GM23338 (cell line): Measurements from ENCODE around the gene KNL1. TPM values are rescaled to one million over a fixed set of nuclear protein-coding genes. Genes with fewer than 3 reads are reported as not detected.

ENCODE experiments used
- ATAC-seq: fragments of 200-7000 bp; cut with Tn5 transposase; 3 replicates; pipeline ENCODE4 v1.9.1; 2020
- DNase-seq: peaks from one replicate; pipeline ENCODE4 v3.0.0-alpha.2; 2015; ENCODE audit warnings: low spot score
- H2AFZ ChIP-seq: fragments of 200-600 bp; sonication (generic); 2 replicates; pipeline ENCODE4 v1.8.0; 2016; ENCODE audit warnings: antibody characterized with exemption, mild to moderate bottlenecking, moderate library complexity
- H3F3A ChIP-seq: fragments of 200-600 bp; sonication (generic); replicated peaks from 2 replicates; pipeline ENCODE4 v1.8.0; 2017; ENCODE audit warnings: antibody characterized with exemption, mixed run types, low read depth
- H3K27ac ChIP-seq: fragments of 200-600 bp; sonication (generic); 2 replicates; pipeline ENCODE4 v1.6.1; 2016; ENCODE audit warnings: low read depth
- H3K27me3 ChIP-seq: fragments of 200-600 bp; sonication (generic); 2 replicates; pipeline ENCODE4 v1.8.0; 2016; ENCODE audit warnings: mild to moderate bottlenecking, mixed run types, moderate library complexity; ENCODE audit not compliant: insufficient read depth
- H3K36me3 ChIP-seq: fragments of 200-600 bp; sonication (generic); 2 replicates; pipeline ENCODE4 v1.8.0; 2016; ENCODE audit warnings: mild to moderate bottlenecking; ENCODE audit not compliant: insufficient read depth
- H3K4me1 ChIP-seq: fragments of 200-600 bp; sonication (generic); 2 replicates; pipeline ENCODE4 v1.8.0; 2016; ENCODE audit warnings: mild to moderate bottlenecking, moderate library complexity; ENCODE audit not compliant: insufficient read depth
- H3K4me2 ChIP-seq: fragments of 200-600 bp; sonication (generic); 2 replicates; pipeline ENCODE4 v1.7.1; 2017; ENCODE audit warnings: mixed run types
- H3K4me3 ChIP-seq: fragments of 200-600 bp; sonication (generic); 2 replicates; pipeline ENCODE4 v1.6.1; 2016; ENCODE audit warnings: mixed run types
- H3K79me2 ChIP-seq: fragments of 200-600 bp; sonication (generic); replicated peaks from 2 replicates; pipeline ENCODE4 v1.8.0; 2017; ENCODE audit warnings: mild to moderate bottlenecking; ENCODE audit not compliant: insufficient read depth
- H3K9me2 ChIP-seq: fragments of 200-600 bp; sonication (generic); 2 replicates; pipeline ENCODE4 v1.8.0; 2017; ENCODE audit not compliant: insufficient read depth
- H4K20me1 ChIP-seq: fragments of 200-600 bp; sonication (generic); replicated peaks from 2 replicates; pipeline ENCODE4 v1.8.0; 2017; ENCODE audit warnings: mild to moderate bottlenecking; ENCODE audit not compliant: insufficient read depth
- H3K27ac Mint-ChIP-seq: 2 replicates; pipeline ENCODE4 v1.8.0; 2020; ENCODE audit warnings: inconsistent platforms, mild to moderate bottlenecking, moderate library complexity, mixed read lengths
- H3K27me3 Mint-ChIP-seq: 3 replicates; pipeline ENCODE4 v1.8.0; 2022; ENCODE audit warnings: low read depth, mild to moderate bottlenecking, moderate library complexity, mixed read lengths, inconsistent platforms; ENCODE audit not compliant: insufficient read depth, poor library complexity
- H3K36me3 Mint-ChIP-seq: 3 replicates; pipeline ENCODE4 v1.8.0; 2021; ENCODE audit warnings: low read depth, mild to moderate bottlenecking, inconsistent platforms, moderate library complexity, mixed read lengths
- H3K4me1 Mint-ChIP-seq: 3 replicates; pipeline ENCODE4 v1.8.0; 2020; ENCODE audit warnings: mild to moderate bottlenecking, inconsistent platforms, mixed read lengths
- H3K4me3 Mint-ChIP-seq: 3 replicates; pipeline ENCODE4 v1.8.0; 2021; ENCODE audit warnings: moderate library complexity, mild to moderate bottlenecking, inconsistent platforms, mixed read lengths
- H3K9me3 Mint-ChIP-seq: 3 replicates; pipeline ENCODE4 v1.8.0; 2020; ENCODE audit warnings: moderate library complexity, mild to moderate bottlenecking, inconsistent platforms, mixed read lengths
- CREB1 ChIP-seq: fragments of 250-450 bp; sonication (Bioruptor Pico); IDR thresholded peaks from 2 replicates; pipeline ENCODE4 v1.5.0; 2020; ENCODE audit warnings: low read depth, mild to moderate bottlenecking, moderate library complexity
- EZH2 ChIP-seq: fragments of 200-600 bp; sonication (generic); IDR thresholded peaks from one replicate; pipeline ENCODE4 v1.8.0; 2017; ENCODE audit warnings: antibody characterized with exemption, mild to moderate bottlenecking, low read depth; ENCODE audit not compliant: unreplicated experiment
- EZH2phosphoT487 ChIP-seq: fragments of 200-600 bp; sonication (generic); IDR thresholded peaks from one replicate; pipeline ENCODE4 v1.8.1; 2018; ENCODE audit warnings: antibody characterized with exemption; ENCODE audit not compliant: unreplicated experiment
- JUNB ChIP-seq: IDR thresholded peaks from one replicate; pipeline ENCODE4 v1.6.1; 2016; ENCODE audit warnings: antibody characterized with exemption; ENCODE audit not compliant: unreplicated experiment
- NANOG ChIP-seq: IDR thresholded peaks from 2 replicates; pipeline ENCODE4 v1.6.1; 2016; ENCODE audit warnings: antibody characterized with exemption, borderline replicate concordance
- POLR2AphosphoS5 ChIP-seq: IDR thresholded peaks from 2 replicates; pipeline ENCODE4 v1.6.1; 2016; ENCODE audit warnings: antibody characterized with exemption, low read depth
- STAT1 ChIP-seq: IDR thresholded peaks from one replicate; pipeline ENCODE4 v1.6.1; 2016; ENCODE audit warnings: antibody characterized with exemption; ENCODE audit not compliant: unreplicated experiment
- ZNF114 ChIP-seq: fragments of 250-450 bp; sonication (Bioruptor Pico); IDR thresholded peaks from 2 replicates; pipeline ENCODE4 v1.5.0; 2020; ENCODE audit warnings: mild to moderate bottlenecking, moderate library complexity
- ZNF331 ChIP-seq: fragments of 250-450 bp; sonication (Bioruptor Pico); IDR thresholded peaks from 2 replicates; pipeline ENCODE4 v1.5.0; 2020; ENCODE audit warnings: low read depth, mild to moderate bottlenecking, moderate library complexity
- polyA plus RNA-seq: library from polyadenylated mRNA; unstranded; fragments of >200 nt; fragmentation: Nextera tagmentation; extraction: Ambion mirVana; gene quantifications from 2 replicates; pipeline ENCODE4 v1.2.1, GENCODE V29; 2016
- total RNA-seq: library from RNA; depleted of rRNA; stranded (reverse); fragments of >200 nt; shearing (Covaris generic); gene quantifications from 2 replicates; pipeline ENCODE4 v1.2.3, GENCODE V29; 2014
- TF ChIP-seq, protein P1 (sequence below): IDR thresholded peaks from one replicate; pipeline ENCODE4 v1.6.1; 2018; ENCODE audit warnings: antibody characterized with exemption; ENCODE audit not compliant: unreplicated experiment
- TF ChIP-seq, protein P2 (sequence below), 2 experiments: fragments of 200-600 bp in 1 of 2; sonication (generic) in 1 of 2; conservative IDR thresholded peaks; 2 replicates each; pipeline versions ENCODE4 v1.5.1 to v1.6.1; 2016 to 2017; ENCODE audit warnings: antibody characterized with exemption in 2 of 2, low read depth in 2 of 2, mild to moderate bottlenecking in 2 of 2, moderate library complexity in 1 of 2
- TF ChIP-seq, protein P3 (sequence below): IDR thresholded peaks from 2 replicates; pipeline ENCODE4 v1.6.1; 2016; ENCODE audit warnings: antibody characterized with exemption
- TF ChIP-seq, protein P4 (sequence below): fragments of 250-450 bp; sonication (Bioruptor Pico); IDR thresholded peaks from 2 replicates; pipeline ENCODE4 v1.5.0; 2020; ENCODE audit warnings: mild to moderate bottlenecking, moderate library complexity

The KNL1 gene
- total and polyA plus RNA-seq, 2 experiments from 2014 or later: 16.7 to 43.2 TPM

DNA sequence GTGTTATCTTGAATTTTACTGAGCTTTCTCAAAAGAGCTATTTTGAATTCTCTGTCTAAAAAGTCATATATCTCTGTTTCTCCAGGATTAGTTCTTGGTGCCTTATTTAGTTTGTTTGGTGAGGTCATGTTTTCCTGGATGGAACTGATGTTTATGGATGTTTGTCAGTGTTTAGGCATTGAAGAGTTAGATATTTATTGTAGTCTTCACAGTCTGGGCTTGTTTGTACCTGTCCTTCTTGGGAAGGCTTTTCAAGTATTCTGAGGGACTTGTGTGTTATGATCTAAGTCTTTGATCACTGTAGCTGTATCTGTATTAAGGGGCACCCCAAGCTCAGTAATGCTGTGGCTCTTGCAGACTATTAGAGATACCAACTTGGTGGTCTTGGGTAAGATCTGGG lies 90.3 kb downstream of the KNL1 start:
- Mint-ChIP-seq H3K27ac (peak overlapping the region; percentile 85; the same call in 1 of the 2 replicates), H3K4me1 (peaks cover 13% of the 10 kb centered on the region), H3K27me3 (peaks cover 2% of the 10 kb centered on the region), H3K4me3 (no peak overlapping the region), H3K36me3 (peaks cover 15% of the 10 kb centered on the region), H3K9me3 (peaks cover 24% of the 10 kb centered on the region)
- Histone ChIP-seq H3K27ac (no peak overlapping the region), H3K4me2 (no peak overlapping the region), H4K20me1 (no peaks in the 10 kb centered on the region), H3K9me2 (0 out of 2 replicates have a peak, but pooled peaks cover 3% of the 10 kb centered on the region), H3F3A (no peaks in the 10 kb centered on the region), H3K27me3 (no peaks in the 10 kb centered on the region), H2AFZ (no peak overlapping the region), H3K4me3 (no peak overlapping the region), H3K79me2 (no peaks in the 10 kb centered on the region), H3K4me1 (no peaks in the 10 kb centered on the region), H3K36me3 (no peaks in the 10 kb centered on the region; the same call in 1 of the 2 replicates)
- DNase-seq (no peak), ATAC-seq (no peak)
- TF ChIP-seq CREB1 (CRISPR knock-in tag): no peak
- no peak for TF ChIP-seq ZNF331 (CRISPR knock-in tag)
- no peak for TF ChIP-seq STAT1
- no peak for TF ChIP-seq NANOG
- TF ChIP-seq, protein P1, sequence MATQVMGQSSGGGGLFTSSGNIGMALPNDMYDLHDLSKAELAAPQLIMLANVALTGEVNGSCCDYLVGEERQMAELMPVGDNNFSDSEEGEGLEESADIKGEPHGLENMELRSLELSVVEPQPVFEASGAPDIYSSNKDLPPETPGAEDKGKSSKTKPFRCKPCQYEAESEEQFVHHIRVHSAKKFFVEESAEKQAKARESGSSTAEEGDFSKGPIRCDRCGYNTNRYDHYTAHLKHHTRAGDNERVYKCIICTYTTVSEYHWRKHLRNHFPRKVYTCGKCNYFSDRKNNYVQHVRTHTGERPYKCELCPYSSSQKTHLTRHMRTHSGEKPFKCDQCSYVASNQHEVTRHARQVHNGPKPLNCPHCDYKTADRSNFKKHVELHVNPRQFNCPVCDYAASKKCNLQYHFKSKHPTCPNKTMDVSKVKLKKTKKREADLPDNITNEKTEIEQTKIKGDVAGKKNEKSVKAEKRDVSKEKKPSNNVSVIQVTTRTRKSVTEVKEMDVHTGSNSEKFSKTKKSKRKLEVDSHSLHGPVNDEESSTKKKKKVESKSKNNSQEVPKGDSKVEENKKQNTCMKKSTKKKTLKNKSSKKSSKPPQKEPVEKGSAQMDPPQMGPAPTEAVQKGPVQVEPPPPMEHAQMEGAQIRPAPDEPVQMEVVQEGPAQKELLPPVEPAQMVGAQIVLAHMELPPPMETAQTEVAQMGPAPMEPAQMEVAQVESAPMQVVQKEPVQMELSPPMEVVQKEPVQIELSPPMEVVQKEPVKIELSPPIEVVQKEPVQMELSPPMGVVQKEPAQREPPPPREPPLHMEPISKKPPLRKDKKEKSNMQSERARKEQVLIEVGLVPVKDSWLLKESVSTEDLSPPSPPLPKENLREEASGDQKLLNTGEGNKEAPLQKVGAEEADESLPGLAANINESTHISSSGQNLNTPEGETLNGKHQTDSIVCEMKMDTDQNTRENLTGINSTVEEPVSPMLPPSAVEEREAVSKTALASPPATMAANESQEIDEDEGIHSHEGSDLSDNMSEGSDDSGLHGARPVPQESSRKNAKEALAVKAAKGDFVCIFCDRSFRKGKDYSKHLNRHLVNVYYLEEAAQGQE: no peak
- TF ChIP-seq, protein P2, sequence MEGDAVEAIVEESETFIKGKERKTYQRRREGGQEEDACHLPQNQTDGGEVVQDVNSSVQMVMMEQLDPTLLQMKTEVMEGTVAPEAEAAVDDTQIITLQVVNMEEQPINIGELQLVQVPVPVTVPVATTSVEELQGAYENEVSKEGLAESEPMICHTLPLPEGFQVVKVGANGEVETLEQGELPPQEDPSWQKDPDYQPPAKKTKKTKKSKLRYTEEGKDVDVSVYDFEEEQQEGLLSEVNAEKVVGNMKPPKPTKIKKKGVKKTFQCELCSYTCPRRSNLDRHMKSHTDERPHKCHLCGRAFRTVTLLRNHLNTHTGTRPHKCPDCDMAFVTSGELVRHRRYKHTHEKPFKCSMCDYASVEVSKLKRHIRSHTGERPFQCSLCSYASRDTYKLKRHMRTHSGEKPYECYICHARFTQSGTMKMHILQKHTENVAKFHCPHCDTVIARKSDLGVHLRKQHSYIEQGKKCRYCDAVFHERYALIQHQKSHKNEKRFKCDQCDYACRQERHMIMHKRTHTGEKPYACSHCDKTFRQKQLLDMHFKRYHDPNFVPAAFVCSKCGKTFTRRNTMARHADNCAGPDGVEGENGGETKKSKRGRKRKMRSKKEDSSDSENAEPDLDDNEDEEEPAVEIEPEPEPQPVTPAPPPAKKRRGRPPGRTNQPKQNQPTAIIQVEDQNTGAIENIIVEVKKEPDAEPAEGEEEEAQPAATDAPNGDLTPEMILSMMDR (conservative IDR thresholded peaks at IDR 0.05; ENCODE audit: low read depth in 2 of 2): no peak
- no peak for TF ChIP-seq EZH2
- no peak for TF ChIP-seq JUNB
- TF ChIP-seq, protein P3, sequence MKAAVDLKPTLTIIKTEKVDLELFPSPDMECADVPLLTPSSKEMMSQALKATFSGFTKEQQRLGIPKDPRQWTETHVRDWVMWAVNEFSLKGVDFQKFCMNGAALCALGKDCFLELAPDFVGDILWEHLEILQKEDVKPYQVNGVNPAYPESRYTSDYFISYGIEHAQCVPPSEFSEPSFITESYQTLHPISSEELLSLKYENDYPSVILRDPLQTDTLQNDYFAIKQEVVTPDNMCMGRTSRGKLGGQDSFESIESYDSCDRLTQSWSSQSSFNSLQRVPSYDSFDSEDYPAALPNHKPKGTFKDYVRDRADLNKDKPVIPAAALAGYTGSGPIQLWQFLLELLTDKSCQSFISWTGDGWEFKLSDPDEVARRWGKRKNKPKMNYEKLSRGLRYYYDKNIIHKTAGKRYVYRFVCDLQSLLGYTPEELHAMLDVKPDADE: no peak
- TF ChIP-seq POLR2AphosphoS5: no peak
- TF ChIP-seq ZNF114 (CRISPR knock-in tag): no peak
- TF ChIP-seq EZH2phosphoT487: no peak
- TF ChIP-seq, protein P4, sequence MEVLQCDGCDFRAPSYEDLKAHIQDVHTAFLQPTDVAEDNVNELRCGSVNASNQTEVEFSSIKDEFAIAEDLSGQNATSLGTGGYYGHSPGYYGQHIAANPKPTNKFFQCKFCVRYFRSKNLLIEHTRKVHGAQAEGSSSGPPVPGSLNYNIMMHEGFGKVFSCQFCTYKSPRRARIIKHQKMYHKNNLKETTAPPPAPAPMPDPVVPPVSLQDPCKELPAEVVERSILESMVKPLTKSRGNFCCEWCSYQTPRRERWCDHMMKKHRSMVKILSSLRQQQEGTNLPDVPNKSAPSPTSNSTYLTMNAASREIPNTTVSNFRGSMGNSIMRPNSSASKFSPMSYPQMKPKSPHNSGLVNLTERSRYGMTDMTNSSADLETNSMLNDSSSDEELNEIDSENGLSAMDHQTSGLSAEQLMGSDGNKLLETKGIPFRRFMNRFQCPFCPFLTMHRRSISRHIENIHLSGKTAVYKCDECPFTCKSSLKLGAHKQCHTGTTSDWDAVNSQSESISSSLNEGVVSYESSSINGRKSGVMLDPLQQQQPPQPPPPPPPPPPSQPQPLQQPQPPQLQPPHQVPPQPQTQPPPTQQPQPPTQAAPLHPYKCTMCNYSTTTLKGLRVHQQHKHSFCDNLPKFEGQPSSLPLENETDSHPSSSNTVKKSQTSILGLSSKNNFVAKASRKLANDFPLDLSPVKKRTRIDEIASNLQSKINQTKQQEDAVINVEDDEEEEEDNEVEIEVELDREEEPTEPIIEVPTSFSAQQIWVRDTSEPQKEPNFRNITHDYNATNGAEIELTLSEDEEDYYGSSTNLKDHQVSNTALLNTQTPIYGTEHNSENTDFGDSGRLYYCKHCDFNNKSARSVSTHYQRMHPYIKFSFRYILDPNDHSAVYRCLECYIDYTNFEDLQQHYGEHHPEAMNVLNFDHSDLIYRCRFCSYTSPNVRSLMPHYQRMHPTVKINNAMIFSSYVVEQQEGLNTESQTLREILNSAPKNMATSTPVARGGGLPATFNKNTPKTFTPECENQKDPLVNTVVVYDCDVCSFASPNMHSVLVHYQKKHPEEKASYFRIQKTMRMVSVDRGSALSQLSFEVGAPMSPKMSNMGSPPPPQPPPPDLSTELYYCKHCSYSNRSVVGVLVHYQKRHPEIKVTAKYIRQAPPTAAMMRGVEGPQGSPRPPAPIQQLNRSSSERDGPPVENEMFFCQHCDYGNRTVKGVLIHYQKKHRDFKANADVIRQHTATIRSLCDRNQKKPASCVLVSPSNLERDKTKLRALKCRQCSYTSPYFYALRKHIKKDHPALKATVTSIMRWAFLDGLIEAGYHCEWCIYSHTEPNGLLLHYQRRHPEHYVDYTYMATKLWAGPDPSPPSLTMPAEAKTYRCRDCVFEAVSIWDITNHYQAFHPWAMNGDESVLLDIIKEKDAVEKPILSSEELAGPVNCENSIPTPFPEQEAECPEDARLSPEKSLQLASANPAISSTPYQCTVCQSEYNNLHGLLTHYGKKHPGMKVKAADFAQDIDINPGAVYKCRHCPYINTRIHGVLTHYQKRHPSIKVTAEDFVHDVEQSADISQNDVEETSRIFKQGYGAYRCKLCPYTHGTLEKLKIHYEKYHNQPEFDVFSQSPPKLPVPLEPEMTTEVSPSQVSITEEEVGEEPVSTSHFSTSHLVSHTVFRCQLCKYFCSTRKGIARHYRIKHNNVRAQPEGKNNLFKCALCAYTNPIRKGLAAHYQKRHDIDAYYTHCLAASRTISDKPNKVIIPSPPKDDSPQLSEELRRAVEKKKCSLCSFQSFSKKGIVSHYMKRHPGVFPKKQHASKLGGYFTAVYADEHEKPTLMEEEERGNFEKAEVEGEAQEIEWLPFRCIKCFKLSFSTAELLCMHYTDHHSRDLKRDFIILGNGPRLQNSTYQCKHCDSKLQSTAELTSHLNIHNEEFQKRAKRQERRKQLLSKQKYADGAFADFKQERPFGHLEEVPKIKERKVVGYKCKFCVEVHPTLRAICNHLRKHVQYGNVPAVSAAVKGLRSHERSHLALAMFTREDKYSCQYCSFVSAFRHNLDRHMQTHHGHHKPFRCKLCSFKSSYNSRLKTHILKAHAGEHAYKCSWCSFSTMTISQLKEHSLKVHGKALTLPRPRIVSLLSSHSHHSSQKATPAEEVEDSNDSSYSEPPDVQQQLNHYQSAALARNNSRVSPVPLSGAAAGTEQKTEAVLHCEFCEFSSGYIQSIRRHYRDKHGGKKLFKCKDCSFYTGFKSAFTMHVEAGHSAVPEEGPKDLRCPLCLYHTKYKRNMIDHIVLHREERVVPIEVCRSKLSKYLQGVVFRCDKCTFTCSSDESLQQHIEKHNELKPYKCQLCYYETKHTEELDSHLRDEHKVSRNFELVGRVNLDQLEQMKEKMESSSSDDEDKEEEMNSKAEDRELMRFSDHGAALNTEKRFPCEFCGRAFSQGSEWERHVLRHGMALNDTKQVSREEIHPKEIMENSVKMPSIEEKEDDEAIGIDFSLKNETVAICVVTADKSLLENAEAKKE (CRISPR knock-in tag): no peak
